Common myeloid progenitor, CD34-positive (primary cell): ENCODE measurements around the gene SLC26A1.

Source experiments
- CTCF ChIA-PET: fragments of 350-600 bp; sonication (Branson Sonifier 250); formaldehyde crosslinking; loops from one replicate; lab custom pipeline; 2021; ENCODE audit warnings: antibody characterized with exemption; lab: Charles Lee
- POLR2A ChIA-PET: fragments of 350-600 bp; sonication (Branson Sonifier 250); formaldehyde crosslinking; loops from one replicate; lab custom pipeline; 2021; ENCODE audit warnings: antibody characterized with exemption; lab: Charles Lee
- DNase-seq, 3 donors: peaks; one replicate each; pipeline versions ENCODE4 v3.0.0 to v3.0.0-alpha.2; 2013
- H3K27ac ChIP-seq, 2 experiments: 1 replicate in 1 of 2; 2 replicates in 1 of 2; pipeline ENCODE4 v1.7.0; 2013; ENCODE audit warnings: inconsistent platforms in 2 of 2, low read length in 2 of 2, mild to moderate bottlenecking in 2 of 2, low read depth in 1 of 2, moderate library complexity in 1 of 2; ENCODE audit not compliant: severe bottlenecking in 2 of 2, insufficient read depth in 1 of 2, poor library complexity in 1 of 2
- H3K27me3 ChIP-seq, 5 experiments: replicated peaks in 2 of 5; 1 replicate in 3 of 5; 2 replicates in 2 of 5; pipeline versions ENCODE4 v1.6.1 to v1.7.0; 2013; ENCODE audit warnings: low read length in 4 of 5, mild to moderate bottlenecking in 2 of 5, moderate library complexity in 2 of 5, inconsistent platforms in 1 of 5; ENCODE audit not compliant: insufficient read depth in 5 of 5, control insufficient read depth in 4 of 5
- H3K36me3 ChIP-seq, 4 experiments: 1 replicate in 2 of 4; 2 replicates in 2 of 4; pipeline versions ENCODE4 v1.6.1 to v1.7.0; 2013; ENCODE audit warnings: low read length in 3 of 4, control low read depth in 1 of 4, mild to moderate bottlenecking in 1 of 4; ENCODE audit not compliant: control insufficient read depth in 4 of 4, insufficient read depth in 4 of 4
- H3K4me1 ChIP-seq, 4 experiments: 1 replicate in 3 of 4; 2 replicates in 1 of 4; pipeline versions ENCODE4 v1.6.1 to v1.7.1; 2013; ENCODE audit warnings: low read length in 3 of 4, mild to moderate bottlenecking in 3 of 4, control low read depth in 1 of 4, inconsistent platforms in 1 of 4, moderate library complexity in 1 of 4; ENCODE audit not compliant: control insufficient read depth in 4 of 4, insufficient read depth in 4 of 4; ENCODE audit errors: control extremely low read depth in 1 of 4
- H3K4me3 ChIP-seq, 7 experiments: 1 replicate in 4 of 7; 2 replicates in 3 of 7; pipeline versions ENCODE4 v1.5.1 to v1.7.0; 2013; ENCODE audit warnings: mild to moderate bottlenecking in 7 of 7, low read length in 6 of 7, moderate library complexity in 6 of 7, inconsistent platforms in 2 of 7, low read depth in 2 of 7, control low read depth in 1 of 7; ENCODE audit not compliant: insufficient read depth in 4 of 7, control insufficient read depth in 1 of 7; ENCODE audit errors: extremely low read depth in 1 of 7
- H3K9me3 ChIP-seq, 5 experiments: 1 replicate in 4 of 5; 2 replicates in 1 of 5; pipeline versions ENCODE4 v1.6.1 to v1.7.1; 2013; ENCODE audit warnings: low read length in 4 of 5, mild to moderate bottlenecking in 2 of 5, inconsistent platforms in 1 of 5, low read depth in 1 of 5, moderate library complexity in 1 of 5; ENCODE audit not compliant: control insufficient read depth in 4 of 5, insufficient read depth in 2 of 5; ENCODE audit errors: control extremely low read depth in 1 of 5
- WGBS: methylation state at CpG from one replicate; pipeline ENCODE4 v1.1.5; 2013; ENCODE audit not compliant: insufficient coverage; 5-methylcytosine and 5-hydroxymethylcytosine counted together

The SLC26A1 gene

GRCh38 chr4:963276-964225 is 29.7 kb downstream of the SLC26A1 start:
- Histone ChIP-seq H3K36me3 (peaks cover 0 to 45% (median 24%) of the 10 kb centered on the region in 4 experiments), H3K4me3 (no peak overlapping the region), H3K4me1 (peaks cover 0 to 5% (median 2%) of the 10 kb centered on the region in 4 experiments), H3K27ac (no peak overlapping the region), H3K9me3 (no peaks in the 10 kb centered on the region), H3K27me3 (peaks cover 0 to 5% (median 0%) of the 10 kb centered on the region in 5 experiments)
- 98% methylated on average over 29 of the region's 39 CpGs for WGBS
- ChIA-PET POLR2A (no interaction called here), CTCF (interaction anchor here (0.8 kb wide), 1 partner anchor 25 kb away, joined by 3 read pairs; no protein-coding TSS in a partner anchor)
- no peak for DNase-seq

- 97% methylated on average over 49 of the region's 54 CpGs for WGBS
- Histone ChIP-seq H3K27ac (no peak overlapping the region), H3K9me3 (no peaks in the 10 kb centered on the region), H3K27me3 (peaks cover 0 to 2% (median 0%) of the 10 kb centered on the region in 5 experiments), H3K4me1 (no peaks in the 10 kb centered on the region), H3K4me3 (no peak overlapping the region), H3K36me3 (peaks cover 0 to 53% (median 30%) of the 10 kb centered on the region in 4 experiments)
- CTCF ChIA-PET: interaction anchor here (0.8 kb wide), 1 partner anchor 24 kb away, joined by 3 read pairs; no protein-coding TSS in a partner anchor
- POLR2A ChIA-PET: no interaction called here
- no peak for DNase-seq
These were observed 30.7 kb downstream of the SLC26A1 start for GRCh38 chr4:962231-963208.

GRCh38 chr4:961351-962230 is 31.6 kb downstream of the SLC26A1 start:
- peaks cover 0 to 52% (median 32%) of the 10 kb centered on the region in 4 experiments for H3K36me3 ChIP-seq

GRCh38 chr4:960636-961350 is 32.4 kb downstream of the SLC26A1 start:
- Histone ChIP-seq H3K9me3 (no peaks in the 10 kb centered on the region), H3K36me3 (peaks cover 0 to 46% (median 29%) of the 10 kb centered on the region in 4 experiments), H3K4me1 (no peaks in the 10 kb centered on the region), H3K27me3 (no peaks in the 10 kb centered on the region), H3K27ac (no peak overlapping the region), H3K4me3 (no peak overlapping the region)
- CTCF ChIA-PET: interaction anchor here (1.5 kb wide), 1 partner anchor 22 kb away, joined by 3 read pairs; no protein-coding TSS in a partner anchor
- 97% methylated on average over 31 of the region's 35 CpGs for WGBS
- POLR2A ChIA-PET: no interaction called here
- no peak for DNase-seq

More at GRCh38 chr4:961351-962230, 31.6 kb downstream of the SLC26A1 start:
- POLR2A ChIA-PET: no interaction called here
- CTCF ChIA-PET: no interaction called here
- no peak overlapping the region for H3K4me3 ChIP-seq
- H3K27me3 ChIP-seq: no peaks in the 10 kb centered on the region
- no peak for DNase-seq
- WGBS: 98% methylated on average over 43 of the region's 52 CpGs
- no peaks in the 10 kb centered on the region for H3K4me1 ChIP-seq
- no peaks in the 10 kb centered on the region for H3K9me3 ChIP-seq
- H3K27ac ChIP-seq: no peak overlapping the region

GRCh38 chr4:960140-960635 is 33.0 kb downstream of the SLC26A1 start:
- no peak for DNase-seq
- POLR2A ChIA-PET: no interaction called here
- H3K27ac ChIP-seq: no peak overlapping the region

More at GRCh38 chr4:960140-960635, 33.0 kb downstream of the SLC26A1 start:
- Histone ChIP-seq H3K27me3 (no peaks in the 10 kb centered on the region), H3K4me1 (no peaks in the 10 kb centered on the region), H3K9me3 (no peaks in the 10 kb centered on the region), H3K4me3 (no peak overlapping the region), H3K36me3 (peaks cover 0 to 44% (median 29%) of the 10 kb centered on the region in 4 experiments)
- CTCF ChIA-PET: interaction anchor here (1.5 kb wide), 1 partner anchor 22 kb away, joined by 3 read pairs; no protein-coding TSS in a partner anchor
- 86% methylated on average over 16 of the region's 16 CpGs for WGBS
